ENCODE data around the gene CENPN. TPM values are rescaled to one million over a fixed set of nuclear protein-coding genes. Genes with fewer than 3 reads are reported as not detected.

Gene CENPN
- polyA plus RNA-seq, 3 donors, result 2.5 to 4.9 (median 4.4) TPM

- peak overlapping the region in 1 of 7 donors; percentile 59 for H3K27ac Mint-ChIP-seq
- peaks cover 3% of the 10 kb centered on the region for H3K4me1 Mint-ChIP-seq
- TF ChIP-seq CTCF (IDR thresholded peaks at IDR 0.05), result no peak
Measured at GRCh38 chr16:80985611-80986010, 21.4 kb upstream of the CENPN start.

GRCh38 chr16:80986557-80986956, 20.5 kb upstream of the CENPN start:
- Histone ChIP-seq H3K27ac (ENCODE audit: low read depth in 1 of 2, low read length in 2 of 2) (no peak overlapping the region), H3K4me3 (replicated peaks in 1 of 3; ENCODE audit: low read depth in 2 of 3, low read length in 3 of 3) (no peak overlapping the region), H3K4me1 (ENCODE audit: control insufficient read depth in 1 of 2, insufficient read depth in 2 of 2, low read length in 2 of 2) (no peaks in the 10 kb centered on the region), H4K20me1 (ENCODE audit: insufficient read depth, low read length) (no peaks in the 10 kb centered on the region), H2AFZ (ENCODE audit: insufficient read depth, low read depth, low read length, poor library complexity, severe bottlenecking) (no peak overlapping the region), H3K9me3 (replicated peaks in 1 of 2; ENCODE audit: control insufficient read depth in 1 of 2, insufficient read depth in 1 of 2, low read length in 2 of 2) (no peaks in the 10 kb centered on the region), H3K4me2 (replicated peaks; ENCODE audit: extremely low read depth, low read length, poor library complexity, severe bottlenecking) (no peak overlapping the region), H3K79me2 (ENCODE audit: insufficient read depth, low read length) (peaks cover 18% of the 10 kb centered on the region), H3K27me3 (ENCODE audit: control insufficient read depth in 2 of 2, insufficient read depth in 2 of 2, low read length in 2 of 2) (no peaks in the 10 kb centered on the region), H3K36me3 (replicated peaks in 1 of 2; ENCODE audit: control insufficient read depth in 1 of 2, insufficient read depth in 2 of 2, low read length in 2 of 2) (peaks cover 9 to 34% of the 10 kb centered on the region in 2 donors), H3K9ac (ENCODE audit: insufficient read depth, low read length, poor library complexity, severe bottlenecking) (no peak overlapping the region)
- intact Hi-C loops (cut with micrococcal nuclease), result no loop called here
- 62% methylated on average over 2 of the region's 2 CpGs for WGBS (ENCODE audit: insufficient coverage)
- Mint-ChIP-seq H3K36me3 (peaks cover 41 to 53% of the 10 kb centered on the region in 2 donors), H3K4me1 (peaks cover 3% of the 10 kb centered on the region), H3K27ac (peak overlapping the region in 1 of 7 donors; percentile 72), H3K27me3 (ENCODE audit: low read depth in 3 of 3) (no peaks in the 10 kb centered on the region), H3K9me3 (no peaks in the 10 kb centered on the region), H3K4me3 (no peak overlapping the region)
- DNase-seq, result no peak
- no peak for TF ChIP-seq CTCF (IDR thresholded peaks at IDR 0.05)

More at GRCh38 chr16:80985611-80986010, 21.4 kb upstream of the CENPN start:
- H3K27me3 Mint-ChIP-seq (ENCODE audit: low read depth in 3 of 3), result no peaks in the 10 kb centered on the region
- DNase-seq, result no peak
- 22% methylated on average over 1 of the region's 2 CpGs for WGBS (ENCODE audit: insufficient coverage)
- H3K9me3 ChIP-seq (replicated peaks in 1 of 2; ENCODE audit: control insufficient read depth in 1 of 2, insufficient read depth in 1 of 2, low read length in 2 of 2), result no peaks in the 10 kb centered on the region
- H3K9ac ChIP-seq (ENCODE audit: insufficient read depth, low read length, poor library complexity, severe bottlenecking), result no peak overlapping the region
- H3K4me3 ChIP-seq (replicated peaks in 1 of 3; ENCODE audit: low read depth in 2 of 3, low read length in 3 of 3), result no peak overlapping the region
- no peak overlapping the region for H2AFZ ChIP-seq (ENCODE audit: insufficient read depth, low read depth, low read length, poor library complexity, severe bottlenecking)
- H3K4me3 Mint-ChIP-seq, result no peak overlapping the region
- H3K4me2 ChIP-seq (replicated peaks; ENCODE audit: extremely low read depth, low read length, poor library complexity, severe bottlenecking), result no peak overlapping the region
- peaks cover 41 to 46% of the 10 kb centered on the region in 2 donors for H3K36me3 Mint-ChIP-seq
- H3K36me3 ChIP-seq (replicated peaks in 1 of 2; ENCODE audit: control insufficient read depth in 1 of 2, insufficient read depth in 2 of 2, low read length in 2 of 2), result peaks cover 5 to 34% of the 10 kb centered on the region in 2 donors
- no peaks in the 10 kb centered on the region for H3K9me3 Mint-ChIP-seq
- H3K27me3 ChIP-seq (ENCODE audit: control insufficient read depth in 2 of 2, insufficient read depth in 2 of 2, low read length in 2 of 2), result no peaks in the 10 kb centered on the region
- H4K20me1 ChIP-seq (ENCODE audit: insufficient read depth, low read length), result no peaks in the 10 kb centered on the region
- intact Hi-C loops (cut with micrococcal nuclease), result no loop called here
- no peaks in the 10 kb centered on the region for H3K4me1 ChIP-seq (ENCODE audit: control insufficient read depth in 1 of 2, insufficient read depth in 2 of 2, low read length in 2 of 2)
- peaks cover 12% of the 10 kb centered on the region for H3K79me2 ChIP-seq (ENCODE audit: insufficient read depth, low read length)
- no peak overlapping the region for H3K27ac ChIP-seq (ENCODE audit: low read depth in 1 of 2, low read length in 2 of 2)

Data from CD14-positive monocyte (primary cell).